ENCODE results near the gene ZNF525.
"Not testable (repeated sequence)": the region's sequence is repeated elsewhere in the genome, so short reads cannot be mapped to it uniquely, and the experiment has no call there.

ZNF525 gene

DNA sequence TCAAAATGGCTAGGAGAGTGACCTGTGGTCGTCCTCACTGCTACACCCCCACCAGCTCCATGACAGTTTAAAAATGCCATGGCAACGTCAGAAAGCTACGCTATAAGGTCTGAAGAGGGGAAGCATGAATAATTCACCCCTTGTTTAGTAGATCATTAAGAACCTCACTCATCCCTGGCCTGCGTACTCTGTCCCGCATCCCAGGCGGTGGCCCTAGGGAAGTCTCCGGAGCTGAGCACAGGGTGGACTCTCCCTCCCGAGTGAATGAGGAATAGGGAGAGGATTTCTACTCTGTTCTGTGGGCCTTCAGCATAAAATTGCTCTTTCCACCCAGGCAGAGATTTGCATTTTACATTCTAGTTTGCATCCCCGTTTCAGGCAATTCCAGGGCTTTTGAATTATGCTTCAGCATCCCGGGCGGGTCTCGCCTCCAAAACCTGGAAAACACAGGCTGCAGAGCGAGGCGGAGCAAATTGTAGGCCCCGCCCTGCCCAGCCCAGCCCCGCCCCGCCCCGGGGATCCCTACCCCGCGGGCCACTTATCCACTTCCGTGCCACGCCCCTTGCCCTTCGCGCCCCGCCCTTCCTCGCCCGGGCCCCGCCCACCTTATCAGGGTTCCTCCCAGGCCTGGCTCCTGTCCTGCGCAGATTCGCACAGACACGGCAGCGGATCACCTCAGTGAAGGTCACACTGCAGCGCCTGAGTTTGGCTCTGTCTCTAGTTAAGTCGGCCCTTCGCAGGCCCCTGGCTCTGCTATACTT lies 7.5 kb upstream of the ZNF525 start:
- H4K20me1 ChIP-seq (ENCODE audit: control insufficient read depth, insufficient read depth, low read depth, low read length) = no peaks in the 10 kb centered on the region
- H3K4me2 ChIP-seq (ENCODE audit: low read length) = no peak overlapping the region
- H3K4me1 ChIP-seq (ENCODE audit: control insufficient read depth, low read length) = no peaks in the 10 kb centered on the region
- H3K9me3 ChIP-seq (ENCODE audit: control insufficient read depth, insufficient read depth, low read length) = peaks cover 26% of the 10 kb centered on the region; the same call in 1 of the 2 replicates
- no peak overlapping the region for H3K4me3 ChIP-seq (ENCODE audit: low read length)
- no peaks in the 10 kb centered on the region for H3K9me2 ChIP-seq (replicated peaks; ENCODE audit: control insufficient read depth, low read length)
- no peaks in the 10 kb centered on the region for H3K27me3 ChIP-seq (ENCODE audit: control insufficient read depth, low read length)
- H3K27ac ChIP-seq (ENCODE audit: low read depth, low read length) = no peak overlapping the region
- H3K79me2 ChIP-seq (ENCODE audit: control insufficient read depth, low read length) = no peaks in the 10 kb centered on the region
- H3F3A ChIP-seq (ENCODE audit: control insufficient read depth, insufficient read depth) = no peaks in the 10 kb centered on the region
- no peak for TF ChIP-seq EZH2phosphoT487 (IDR thresholded peaks at IDR 0.05; ENCODE audit: borderline replicate concordance, low read length)
- TF ChIP-seq, protein P1, sequence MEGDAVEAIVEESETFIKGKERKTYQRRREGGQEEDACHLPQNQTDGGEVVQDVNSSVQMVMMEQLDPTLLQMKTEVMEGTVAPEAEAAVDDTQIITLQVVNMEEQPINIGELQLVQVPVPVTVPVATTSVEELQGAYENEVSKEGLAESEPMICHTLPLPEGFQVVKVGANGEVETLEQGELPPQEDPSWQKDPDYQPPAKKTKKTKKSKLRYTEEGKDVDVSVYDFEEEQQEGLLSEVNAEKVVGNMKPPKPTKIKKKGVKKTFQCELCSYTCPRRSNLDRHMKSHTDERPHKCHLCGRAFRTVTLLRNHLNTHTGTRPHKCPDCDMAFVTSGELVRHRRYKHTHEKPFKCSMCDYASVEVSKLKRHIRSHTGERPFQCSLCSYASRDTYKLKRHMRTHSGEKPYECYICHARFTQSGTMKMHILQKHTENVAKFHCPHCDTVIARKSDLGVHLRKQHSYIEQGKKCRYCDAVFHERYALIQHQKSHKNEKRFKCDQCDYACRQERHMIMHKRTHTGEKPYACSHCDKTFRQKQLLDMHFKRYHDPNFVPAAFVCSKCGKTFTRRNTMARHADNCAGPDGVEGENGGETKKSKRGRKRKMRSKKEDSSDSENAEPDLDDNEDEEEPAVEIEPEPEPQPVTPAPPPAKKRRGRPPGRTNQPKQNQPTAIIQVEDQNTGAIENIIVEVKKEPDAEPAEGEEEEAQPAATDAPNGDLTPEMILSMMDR (IDR thresholded peaks at IDR 0.05; ENCODE audit: low read depth, low read length, poor library complexity, severe bottlenecking) = no peak
- H3K36me3 ChIP-seq (ENCODE audit: control insufficient read depth, low read length) = peaks cover 19% of the 10 kb centered on the region

DNA sequence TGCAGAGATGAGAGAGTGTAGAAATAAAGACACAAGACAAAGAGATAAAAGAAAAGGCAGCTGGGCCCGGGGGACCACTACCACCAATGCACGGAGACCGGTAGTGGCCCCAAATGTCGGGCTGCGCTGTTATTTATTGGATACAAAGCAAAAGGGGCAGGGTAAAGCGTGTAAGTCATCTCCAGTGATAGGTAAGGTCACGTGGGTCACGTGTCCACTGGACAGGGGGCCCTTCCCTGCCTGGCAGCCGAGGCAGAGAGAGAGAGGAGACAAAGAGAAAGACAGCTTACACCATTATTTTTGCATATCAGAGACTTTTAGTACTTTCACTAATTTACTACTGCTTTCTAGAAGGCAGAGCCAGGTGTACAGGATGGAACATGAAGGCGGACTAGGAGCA lies 5.4 kb upstream of the ZNF525 start:
- not testable (repeated sequence) for H3F3A ChIP-seq (ENCODE audit: control insufficient read depth, insufficient read depth); H3K27ac ChIP-seq (ENCODE audit: low read depth, low read length); H3K9me2 ChIP-seq (replicated peaks; ENCODE audit: control insufficient read depth, low read length); H3K4me3 ChIP-seq (ENCODE audit: low read length); H3K27me3 ChIP-seq (ENCODE audit: control insufficient read depth, low read length); H3K4me2 ChIP-seq (ENCODE audit: low read length); H3K79me2 ChIP-seq (ENCODE audit: control insufficient read depth, low read length); H3K4me1 ChIP-seq (ENCODE audit: control insufficient read depth, low read length); H4K20me1 ChIP-seq (ENCODE audit: control insufficient read depth, insufficient read depth, low read depth, low read length); H3K36me3 ChIP-seq (ENCODE audit: control insufficient read depth, low read length)
- H3K9me3 ChIP-seq (ENCODE audit: control insufficient read depth, insufficient read depth, low read length) = peaks cover 13% of the 10 kb centered on the region; the same call in 1 of the 2 replicates

DNA sequence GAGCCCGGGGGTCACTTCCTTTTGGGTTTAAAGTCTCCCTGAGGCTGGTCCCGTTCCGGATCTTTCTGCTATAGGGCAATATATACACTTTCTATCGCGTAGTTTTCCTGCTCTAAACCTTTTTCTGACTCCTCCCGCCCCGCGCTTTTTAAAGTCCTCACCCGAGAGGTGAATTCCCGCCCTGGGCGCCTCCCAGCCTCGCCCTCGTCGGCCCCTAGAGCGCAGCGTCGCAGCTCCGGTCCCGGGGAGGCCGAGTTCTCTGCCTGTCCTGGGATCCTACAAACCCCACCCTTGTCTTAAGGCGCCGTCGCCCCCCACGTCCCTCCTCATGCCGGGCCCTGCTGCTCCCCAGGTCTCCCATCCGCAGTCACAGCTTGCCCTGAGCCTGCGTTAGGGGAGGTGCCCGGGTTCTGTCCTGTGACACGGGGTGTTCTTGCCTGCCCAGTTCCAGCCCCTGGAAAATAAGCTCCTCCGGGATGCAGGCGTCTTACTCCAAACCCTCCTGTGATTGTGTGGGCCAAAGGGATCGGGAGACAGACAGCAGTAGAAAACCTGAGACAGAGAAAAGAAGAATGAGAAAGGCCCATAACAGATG lies 491 bp downstream of the ZNF525 start:
- peaks cover 16% of the 10 kb centered on the region for H3K36me3 ChIP-seq (ENCODE audit: control insufficient read depth, low read length)
- peaks cover 15% of the 10 kb centered on the region for H3K9me3 ChIP-seq (ENCODE audit: control insufficient read depth, insufficient read depth, low read length)
- H3K4me3 ChIP-seq (ENCODE audit: low read length) = peak overlapping the region; percentile 97
- TF ChIP-seq, protein P1 (IDR thresholded peaks at IDR 0.05; ENCODE audit: low read depth, low read length, poor library complexity, severe bottlenecking) = no peak
- no peak for TF ChIP-seq EZH2phosphoT487 (IDR thresholded peaks at IDR 0.05; ENCODE audit: borderline replicate concordance, low read length)
- H3K27me3 ChIP-seq (ENCODE audit: control insufficient read depth, low read length) = no peaks in the 10 kb centered on the region
- peak overlapping the region; percentile 51 for H3K27ac ChIP-seq (ENCODE audit: low read depth, low read length)
- H3K4me1 ChIP-seq (ENCODE audit: control insufficient read depth, low read length) = peaks cover 11% of the 10 kb centered on the region
- no peaks in the 10 kb centered on the region for H3F3A ChIP-seq (ENCODE audit: control insufficient read depth, insufficient read depth)
- H4K20me1 ChIP-seq (ENCODE audit: control insufficient read depth, insufficient read depth, low read depth, low read length) = no peaks in the 10 kb centered on the region
- no peaks in the 10 kb centered on the region for H3K9me2 ChIP-seq (replicated peaks; ENCODE audit: control insufficient read depth, low read length)
- H3K79me2 ChIP-seq (ENCODE audit: control insufficient read depth, low read length) = peaks cover 31% of the 10 kb centered on the region
- H3K4me2 ChIP-seq (ENCODE audit: low read length) = peak overlapping the region; percentile 90

DNA sequence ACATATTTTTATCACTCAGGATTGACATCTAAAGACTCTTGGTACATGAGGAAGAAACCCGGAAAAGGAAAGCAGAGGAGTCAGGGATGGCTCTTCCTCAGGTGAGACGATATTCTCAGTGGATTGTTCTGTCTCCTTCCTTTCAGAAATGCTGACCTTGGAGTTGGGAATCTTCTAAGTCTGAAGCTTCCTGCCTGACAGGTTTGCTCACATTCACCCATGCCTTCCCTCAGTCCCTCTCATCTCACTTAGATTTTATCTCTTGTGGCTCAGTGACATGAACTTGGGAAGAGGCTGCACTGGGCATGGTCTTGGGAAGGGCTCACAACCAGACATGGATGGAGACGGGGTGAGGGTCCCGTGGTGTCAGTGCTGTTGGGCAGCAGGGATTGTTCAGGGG lies 6.7 kb downstream of the ZNF525 start:
- Histone ChIP-seq H3K27ac (ENCODE audit: low read depth, low read length) (no peak overlapping the region), H3K36me3 (ENCODE audit: control insufficient read depth, low read length) (peaks cover 58% of the 10 kb centered on the region), H3F3A (ENCODE audit: control insufficient read depth, insufficient read depth) (no peaks in the 10 kb centered on the region), H4K20me1 (ENCODE audit: control insufficient read depth, insufficient read depth, low read depth, low read length) (no peaks in the 10 kb centered on the region), H3K9me3 (ENCODE audit: control insufficient read depth, insufficient read depth, low read length) (peaks cover 12% of the 10 kb centered on the region), H3K4me2 (ENCODE audit: low read length) (no peak overlapping the region), H3K4me3 (ENCODE audit: low read length) (no peak overlapping the region), H3K9me2 (replicated peaks; ENCODE audit: control insufficient read depth, low read length) (no peaks in the 10 kb centered on the region), H3K4me1 (ENCODE audit: control insufficient read depth, low read length) (peaks cover 1% of the 10 kb centered on the region; the same call in 1 of the 2 replicates), H3K27me3 (ENCODE audit: control insufficient read depth, low read length) (no peaks in the 10 kb centered on the region), H3K79me2 (ENCODE audit: control insufficient read depth, low read length) (peaks cover 21% of the 10 kb centered on the region)
- no peak for TF ChIP-seq EZH2phosphoT487 (IDR thresholded peaks at IDR 0.05; ENCODE audit: borderline replicate concordance, low read length)
- TF ChIP-seq, protein P1 (IDR thresholded peaks at IDR 0.05; ENCODE audit: low read depth, low read length, poor library complexity, severe bottlenecking) = no peak

Measured in DOHH2 (cell line).